Right kidney (tissue), 1 donor: ENCODE data around the gene SCIMP.
"Not testable (repeated sequence)": the region's sequence is repeated elsewhere in the genome, so short reads cannot be mapped to it uniquely, and the experiment has no call there.

Source experiments
- DNase-seq: peaks from one replicate; pipeline ENCODE4 v3.0.0-alpha.2; 2016

Gene SCIMP

GRCh38 chr17:5184288-5184687 lies 50.4 kb downstream of the SCIMP start:
- no peak for DNase-seq

- DNase-seq = no peak
Observed at GRCh38 chr17:5183410-5183793, 51.3 kb downstream of the SCIMP start.

GRCh38 chr17:5182597-5183409 lies 51.9 kb downstream of the SCIMP start:
- no peak for DNase-seq

GRCh38 chr17:5181509-5182305 lies 53.0 kb downstream of the SCIMP start:
- no peak for DNase-seq

- DNase-seq = no peak
Observed at GRCh38 chr17:5179003-5179402, 55.7 kb downstream of the SCIMP start.

GRCh38 chr17:5175027-5175426 lies 59.6 kb downstream of the SCIMP start:
- not testable (repeated sequence) for DNase-seq

- not testable (repeated sequence) for DNase-seq
Observed at GRCh38 chr17:5165791-5166564, 68.7 kb downstream of the SCIMP start.

GRCh38 chr17:5164436-5164835 lies 70.2 kb downstream of the SCIMP start:
- no peak for DNase-seq

GRCh38 chr17:5161793-5162192 lies 72.9 kb downstream of the SCIMP start:
- DNase-seq = not testable (repeated sequence)

GRCh38 chr17:5160702-5161101 lies 74.0 kb downstream of the SCIMP start:
- not testable (repeated sequence) for DNase-seq
